Natural killer cell treated with Interleukin-12 subunit alpha and Interleukin-12 subunit beta and Interleukin-15 and Interleukin-18, amount 100 ng/mL, for 72 hours (primary cell): ENCODE results near the gene PSPC1. TPM values are rescaled to one million over a fixed set of nuclear protein-coding genes. Genes with fewer than 3 reads are reported as not detected.
"Not testable (repeated sequence)": the region's sequence is repeated elsewhere in the genome, so short reads cannot be mapped to it uniquely, and the experiment has no call there.

Experiments
- ATAC-seq, 2 donors: fragments of 150-1000 bp; cut with Tn5 transposase in 1 of 2; sonication (Bioruptor Pico), chemical (Tn5 transposase) in 1 of 2; 2 replicates each; pipeline ENCODE4 v1.10.0; 2021
- DNase-seq: peaks from one replicate; pipeline ENCODE4 v3.0.0; 2022; ENCODE audit warnings: low spot score
- H3K27ac Mint-ChIP-seq, 2 donors: 1 replicate in 1 of 2; 2 replicates in 1 of 2; pipeline ENCODE4 v1.8.0; 2022; ENCODE audit warnings: mixed read lengths in 2 of 2, mild to moderate bottlenecking in 1 of 2, moderate library complexity in 1 of 2
- H3K27me3 Mint-ChIP-seq, 2 donors: 1 replicate in 1 of 2; 2 replicates in 1 of 2; pipeline ENCODE4 v1.8.0; 2022; ENCODE audit warnings: mixed read lengths in 2 of 2
- H3K36me3 Mint-ChIP-seq: one replicate; pipeline ENCODE4 v1.8.0; 2022; ENCODE audit warnings: mixed read lengths
- H3K4me1 Mint-ChIP-seq, 2 donors: 1 replicate in 1 of 2; 2 replicates in 1 of 2; pipeline ENCODE4 v1.8.0; 2022; ENCODE audit warnings: low read depth in 2 of 2, mixed read lengths in 2 of 2, mild to moderate bottlenecking in 1 of 2
- H3K4me3 Mint-ChIP-seq: one replicate; pipeline ENCODE4 v1.8.0; 2022; ENCODE audit warnings: mixed read lengths
- H3K9me3 Mint-ChIP-seq: 2 replicates; pipeline ENCODE4 v1.8.0; 2022; ENCODE audit warnings: mixed read lengths
- total RNA-seq, 2 donors: library from RNA; stranded (reverse); gene quantifications; one replicate each; pipeline ENCODE4 v1.2.3, GENCODE V29; 2022

The PSPC1 gene
- total RNA-seq = 100 to 1,000 TPM in 1 of 2 donors, 10 to 100 TPM in 1; 84.5 to 128 TPM

- ATAC-seq (peak; percentile 95), DNase-seq (peak; percentile 95)
- H3K9me3 Mint-ChIP-seq, H3K27me3 Mint-ChIP-seq, H3K36me3 Mint-ChIP-seq: not testable (repeated sequence)
- peak within 1 kb of the TSS; percentile 92 to 96 for H3K27ac Mint-ChIP-seq
- peaks cover 11 to 12% of the 10 kb centered on the region in 2 donors for H3K4me1 Mint-ChIP-seq
- H3K4me3 Mint-ChIP-seq = peak within 1 kb of the TSS; percentile 93
Measured at GRCh38 chr13:19782727-19783682, at the start of gene PSPC1. Gene PSPC1, minus strand, starts transcription at chr13:19782945. Its CDS starts 188 bp downstream, at chr13:19782757.

GRCh38 chr13:19822673-19823072, 39.9 kb upstream of the PSPC1 start:
- Mint-ChIP-seq H3K36me3 (peaks cover 17% of the 10 kb centered on the region), H3K4me3 (no peak overlapping the region), H3K27me3 (no peaks in the 10 kb centered on the region), H3K27ac (no peak overlapping the region), H3K9me3 (no peaks in the 10 kb centered on the region), H3K4me1 (peaks cover 5% of the 10 kb centered on the region in 2 donors)
- no peak for DNase-seq
- ATAC-seq = no peak

- H3K27ac Mint-ChIP-seq = no peak overlapping the region
- ATAC-seq = peak in 1 of 2 donors; percentile 41
- H3K4me1 Mint-ChIP-seq = peaks cover 13% of the 10 kb centered on the region in 2 donors
- no peaks in the 10 kb centered on the region for H3K9me3 Mint-ChIP-seq
- H3K27me3 Mint-ChIP-seq = no peaks in the 10 kb centered on the region
- DNase-seq = peak; percentile 62
- H3K36me3 Mint-ChIP-seq = peaks cover 13% of the 10 kb centered on the region
- H3K4me3 Mint-ChIP-seq = no peak overlapping the region
Measured at GRCh38 chr13:19818223-19818842, 35.6 kb upstream of the PSPC1 start.

- peaks cover 13% of the 10 kb centered on the region for H3K36me3 Mint-ChIP-seq
- peaks cover 13% of the 10 kb centered on the region in 2 donors for H3K4me1 Mint-ChIP-seq
- H3K4me3 Mint-ChIP-seq = no peak overlapping the region
- H3K27me3 Mint-ChIP-seq = no peaks in the 10 kb centered on the region
- no peaks in the 10 kb centered on the region for H3K9me3 Mint-ChIP-seq
- ATAC-seq = no peak
- H3K27ac Mint-ChIP-seq = peak overlapping the region in 1 of 2 donors; percentile 53
- DNase-seq = no peak
Measured at GRCh38 chr13:19817510-19818158, 34.9 kb upstream of the PSPC1 start.

GRCh38 chr13:19817106-19817505, 34.4 kb upstream of the PSPC1 start:
- no peaks in the 10 kb centered on the region for H3K27me3 Mint-ChIP-seq
- H3K4me3 Mint-ChIP-seq = peak overlapping the region; percentile 41
- no peaks in the 10 kb centered on the region for H3K9me3 Mint-ChIP-seq
- peak overlapping the region in 1 of 2 donors; percentile 53 for H3K27ac Mint-ChIP-seq
- peak; percentile 75 to 92 for ATAC-seq
- DNase-seq = peak; percentile 62
- peaks cover 13% of the 10 kb centered on the region for H3K36me3 Mint-ChIP-seq
- peaks cover 13% of the 10 kb centered on the region in 2 donors for H3K4me1 Mint-ChIP-seq

- Mint-ChIP-seq H3K4me1 (peaks cover 13% of the 10 kb centered on the region in 2 donors), H3K36me3 (peaks cover 13% of the 10 kb centered on the region)
- not testable (repeated sequence) for DNase-seq, ATAC-seq, H3K27me3 Mint-ChIP-seq, H3K9me3 Mint-ChIP-seq, H3K4me3 Mint-ChIP-seq, H3K27ac Mint-ChIP-seq
Measured at GRCh38 chr13:19815842-19816241, 33.1 kb upstream of the PSPC1 start.

GRCh38 chr13:19810996-19811881, 28.5 kb upstream of the PSPC1 start:
- H3K27ac Mint-ChIP-seq = no peak overlapping the region
- no peak overlapping the region for H3K4me3 Mint-ChIP-seq
- H3K27me3 Mint-ChIP-seq = no peaks in the 10 kb centered on the region
- no peaks in the 10 kb centered on the region for H3K4me1 Mint-ChIP-seq
- DNase-seq (no peak), ATAC-seq (no peak)
- H3K9me3 Mint-ChIP-seq = no peaks in the 10 kb centered on the region
- no peaks in the 10 kb centered on the region for H3K36me3 Mint-ChIP-seq

- no peaks in the 10 kb centered on the region for H3K36me3 Mint-ChIP-seq
- ATAC-seq (no peak), DNase-seq (no peak)
- H3K4me1 Mint-ChIP-seq = no peaks in the 10 kb centered on the region
- no peak overlapping the region for H3K27ac Mint-ChIP-seq
- H3K27me3 Mint-ChIP-seq = no peaks in the 10 kb centered on the region
- H3K9me3 Mint-ChIP-seq = no peaks in the 10 kb centered on the region
- H3K4me3 Mint-ChIP-seq = no peak overlapping the region
Measured at GRCh38 chr13:19810151-19810550, 27.4 kb upstream of the PSPC1 start.

GRCh38 chr13:19805765-19806164, 23.0 kb upstream of the PSPC1 start:
- no peaks in the 10 kb centered on the region for H3K36me3 Mint-ChIP-seq
- H3K27me3 Mint-ChIP-seq = no peaks in the 10 kb centered on the region
- H3K9me3 Mint-ChIP-seq = no peaks in the 10 kb centered on the region
- H3K4me3 Mint-ChIP-seq = no peak overlapping the region
- no peak overlapping the region for H3K27ac Mint-ChIP-seq
- H3K4me1 Mint-ChIP-seq = no peaks in the 10 kb centered on the region
- ATAC-seq = no peak
- DNase-seq = no peak

- H3K4me3 Mint-ChIP-seq = no peak overlapping the region
- ATAC-seq (no peak), DNase-seq (no peak)
- H3K36me3 Mint-ChIP-seq = no peaks in the 10 kb centered on the region
- no peaks in the 10 kb centered on the region for H3K9me3 Mint-ChIP-seq
- no peaks in the 10 kb centered on the region for H3K4me1 Mint-ChIP-seq
- H3K27ac Mint-ChIP-seq = no peak overlapping the region
- no peaks in the 10 kb centered on the region for H3K27me3 Mint-ChIP-seq
Measured at GRCh38 chr13:19795956-19796355, 13.2 kb upstream of the PSPC1 start.

GRCh38 chr13:19794631-19795030, 11.9 kb upstream of the PSPC1 start:
- ATAC-seq = no peak
- Mint-ChIP-seq H3K4me3 (no peak overlapping the region), H3K27me3 (no peaks in the 10 kb centered on the region), H3K36me3 (no peaks in the 10 kb centered on the region), H3K4me1 (no peaks in the 10 kb centered on the region), H3K9me3 (no peaks in the 10 kb centered on the region), H3K27ac (no peak overlapping the region)
- DNase-seq = no peak

- H3K4me3 Mint-ChIP-seq = no peak overlapping the region
- ATAC-seq (no peak), DNase-seq (no peak)
- H3K36me3 Mint-ChIP-seq = no peaks in the 10 kb centered on the region
- H3K9me3 Mint-ChIP-seq = no peaks in the 10 kb centered on the region
- H3K4me1 Mint-ChIP-seq = no peaks in the 10 kb centered on the region
- no peak overlapping the region for H3K27ac Mint-ChIP-seq
- no peaks in the 10 kb centered on the region for H3K27me3 Mint-ChIP-seq
Measured at GRCh38 chr13:19791953-19792537, 9.3 kb upstream of the PSPC1 start.
